IPS-11a (cell line): Measurements from ENCODE around the gene HDAC10.

Experiments
- H3K4me3 ChIP-seq: one replicate; pipeline ENCODE4 v1.5.1; 2013; ENCODE audit warnings: low read depth, low read length, control low read depth

HDAC10 gene

DNA sequence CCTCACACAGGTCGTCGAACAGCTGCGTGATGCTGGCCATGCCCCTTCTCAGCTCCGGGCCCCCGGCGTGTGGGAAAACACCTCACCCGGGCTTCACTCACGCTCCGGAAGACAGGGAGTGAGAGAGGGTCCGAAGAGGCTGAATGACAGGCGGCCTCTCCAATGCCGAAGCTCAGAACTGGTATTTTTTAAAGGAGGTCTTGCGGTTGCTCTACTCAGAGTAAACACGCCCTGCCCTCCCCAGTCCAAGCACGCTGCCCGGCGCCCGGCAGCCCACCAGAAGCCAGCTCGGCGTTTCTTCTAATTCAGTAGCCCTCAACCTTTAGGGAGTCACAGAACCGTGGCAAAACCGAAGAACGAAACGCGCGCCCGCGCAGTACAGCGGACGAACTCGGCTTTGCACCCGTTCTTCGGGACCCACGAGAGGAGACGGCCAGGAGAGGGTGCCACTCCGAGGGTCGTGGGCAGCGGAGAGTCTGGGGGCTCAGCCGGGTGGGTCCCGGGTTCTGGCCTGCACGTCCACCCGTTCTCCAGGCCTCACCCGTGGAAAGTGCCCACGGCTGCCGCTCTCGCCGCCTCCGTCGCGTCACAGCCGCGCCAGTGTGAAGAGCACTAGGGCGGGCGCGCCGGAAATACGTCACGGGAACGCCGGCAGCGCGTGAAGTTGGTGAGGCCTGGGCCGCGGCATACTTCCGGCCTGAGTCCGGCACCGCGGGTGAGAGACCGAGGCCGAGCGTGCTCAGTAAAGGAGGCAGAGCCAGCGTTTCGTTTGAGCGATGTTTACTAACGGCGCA, 6.4 kb downstream of the HDAC10 start, which contains the start of gene TUBGCP6:
Gene TUBGCP6 (minus strand): TSS at position 604 of the 794 bp plus-strand sequence. CDS start 564 bp downstream, at position 40.
- peak within 1 kb of the TSS; percentile 95 for H3K4me3 ChIP-seq

DNA sequence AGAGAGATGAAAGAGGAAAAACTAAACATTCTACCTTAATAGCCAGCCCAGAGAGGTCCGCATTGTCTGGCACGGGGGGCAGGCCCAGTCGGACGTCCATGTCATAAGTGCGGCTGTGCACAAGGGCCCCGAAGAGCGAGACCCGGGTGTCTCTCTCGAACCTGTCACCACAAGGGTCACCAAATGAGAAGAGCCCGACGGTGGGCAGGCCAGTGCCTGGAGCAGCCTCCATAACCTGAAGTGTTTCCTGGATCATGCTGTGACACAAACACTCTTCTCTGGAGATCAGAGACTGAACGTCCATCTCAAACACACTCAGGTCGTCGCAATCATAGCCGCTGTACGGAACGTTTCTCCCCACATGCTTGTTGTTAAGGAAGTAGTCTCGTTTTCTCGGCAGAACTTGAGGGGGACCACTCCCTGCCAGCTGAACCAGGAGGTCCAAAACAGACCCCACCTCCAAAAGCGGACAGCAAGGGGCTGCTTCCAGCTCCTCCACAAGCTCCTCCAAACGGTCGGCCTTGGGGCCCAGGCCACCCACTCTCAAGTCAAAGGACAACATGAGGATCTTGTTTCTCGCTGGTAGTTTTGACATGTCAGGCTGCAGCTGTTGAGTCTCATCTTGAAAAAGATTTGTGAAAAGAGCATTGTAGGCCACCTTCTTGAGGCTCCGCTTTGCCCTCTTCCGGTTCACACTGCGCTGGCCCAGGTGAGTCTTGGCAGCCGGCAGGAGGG, 7.2 kb downstream of the HDAC10 start:
- H3K4me3 ChIP-seq = peak overlapping the region; percentile 95

DNA sequence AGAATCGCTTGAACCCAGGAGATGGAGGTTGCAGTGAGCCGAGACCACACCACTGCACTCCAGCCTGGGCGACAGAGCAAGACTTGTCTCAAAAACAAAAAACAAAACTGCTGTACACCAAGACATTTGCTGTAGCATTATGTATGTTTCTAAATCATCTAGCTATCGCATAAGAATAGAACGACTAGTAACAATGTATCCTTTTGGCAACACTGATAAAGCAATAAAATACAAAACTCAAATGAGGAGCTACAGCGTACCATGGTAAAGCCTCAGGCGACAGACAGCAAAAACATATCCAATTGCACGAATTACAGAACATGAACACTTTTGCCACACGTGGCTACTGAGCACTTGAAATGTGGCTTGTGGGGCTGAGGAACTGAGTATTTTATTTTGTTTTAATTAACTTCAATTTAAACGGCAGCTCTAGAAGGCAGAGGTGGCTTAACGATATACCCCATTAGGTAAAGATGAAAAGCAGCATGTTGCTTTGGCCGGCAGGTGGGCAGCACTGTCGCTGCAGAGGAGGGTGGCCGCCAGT, 8.6 kb downstream of the HDAC10 start:
- no peak overlapping the region for H3K4me3 ChIP-seq

DNA sequence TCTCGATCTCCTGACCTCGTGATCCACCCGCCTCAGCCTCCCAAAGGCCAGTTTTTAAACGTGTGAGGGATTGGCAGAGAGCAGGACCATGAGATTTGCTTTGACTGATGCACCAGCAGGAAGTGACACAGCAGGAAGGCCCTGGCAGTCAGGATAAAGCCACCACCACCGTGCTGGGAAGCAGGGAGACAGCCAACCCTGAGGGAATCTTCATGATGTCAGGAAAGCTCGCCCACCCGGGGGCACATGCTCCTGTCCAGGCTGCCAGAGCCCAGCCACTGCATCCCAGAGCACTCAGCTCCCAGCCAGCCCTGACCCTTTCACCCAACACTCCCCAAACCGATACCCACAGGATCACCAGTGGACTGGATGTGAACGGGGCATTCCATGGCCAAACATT, 12.3 kb downstream of the HDAC10 start:
- no peak overlapping the region for H3K4me3 ChIP-seq

DNA sequence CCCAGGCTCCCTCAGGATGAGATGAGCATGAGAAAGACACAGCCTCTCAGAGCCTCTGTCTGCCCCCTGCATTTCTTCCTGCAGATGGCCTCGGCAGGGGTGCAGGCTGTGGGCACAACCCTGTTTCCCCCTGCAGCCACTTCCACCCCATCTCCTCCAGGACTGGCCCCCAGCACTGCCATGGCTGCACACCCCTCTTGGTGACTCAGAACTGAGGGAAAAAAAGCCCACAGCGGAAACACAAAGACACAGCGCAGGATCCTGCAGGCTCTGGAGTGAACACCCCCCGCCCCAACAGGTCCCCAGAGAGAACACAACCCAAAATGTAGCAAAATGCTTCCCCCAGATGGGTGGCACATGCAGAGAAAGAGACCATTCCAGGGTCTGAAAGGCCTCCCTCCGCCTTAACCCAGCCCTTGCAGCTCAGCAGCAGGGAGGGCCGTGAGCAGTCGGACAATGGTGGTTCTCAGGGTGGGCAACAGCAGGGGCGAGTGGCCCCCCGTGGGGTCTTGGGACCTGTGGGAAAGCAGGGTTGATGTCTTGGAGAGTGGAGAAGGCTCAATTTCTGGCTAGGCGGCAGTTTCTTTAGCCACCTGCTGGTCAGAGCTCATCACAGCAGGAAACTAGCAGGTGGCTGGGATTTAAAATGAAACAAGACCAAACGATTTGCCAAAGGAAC, 14.2 kb downstream of the HDAC10 start:
- no peak overlapping the region for H3K4me3 ChIP-seq

DNA sequence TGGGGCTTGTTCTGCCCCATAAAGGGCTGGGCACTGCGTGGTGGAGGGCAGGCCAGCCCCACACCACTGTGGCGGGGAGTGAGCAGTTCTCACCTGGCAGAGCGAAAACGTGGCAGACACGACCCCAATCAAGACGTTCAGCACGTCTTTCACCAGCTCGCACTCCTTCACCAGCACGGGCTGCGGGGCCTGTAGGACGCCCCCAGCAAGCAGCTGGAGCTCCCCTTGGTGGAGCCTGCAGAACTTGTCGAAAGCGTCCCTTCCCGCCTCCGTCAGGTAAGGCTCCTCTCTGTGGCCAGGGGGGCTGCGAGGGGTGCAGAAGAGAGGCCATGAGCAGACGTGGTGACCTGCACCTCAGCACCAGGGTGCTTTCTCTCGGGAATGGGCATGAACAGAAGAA, 17.8 kb downstream of the HDAC10 start:
- no peak overlapping the region for H3K4me3 ChIP-seq

DNA sequence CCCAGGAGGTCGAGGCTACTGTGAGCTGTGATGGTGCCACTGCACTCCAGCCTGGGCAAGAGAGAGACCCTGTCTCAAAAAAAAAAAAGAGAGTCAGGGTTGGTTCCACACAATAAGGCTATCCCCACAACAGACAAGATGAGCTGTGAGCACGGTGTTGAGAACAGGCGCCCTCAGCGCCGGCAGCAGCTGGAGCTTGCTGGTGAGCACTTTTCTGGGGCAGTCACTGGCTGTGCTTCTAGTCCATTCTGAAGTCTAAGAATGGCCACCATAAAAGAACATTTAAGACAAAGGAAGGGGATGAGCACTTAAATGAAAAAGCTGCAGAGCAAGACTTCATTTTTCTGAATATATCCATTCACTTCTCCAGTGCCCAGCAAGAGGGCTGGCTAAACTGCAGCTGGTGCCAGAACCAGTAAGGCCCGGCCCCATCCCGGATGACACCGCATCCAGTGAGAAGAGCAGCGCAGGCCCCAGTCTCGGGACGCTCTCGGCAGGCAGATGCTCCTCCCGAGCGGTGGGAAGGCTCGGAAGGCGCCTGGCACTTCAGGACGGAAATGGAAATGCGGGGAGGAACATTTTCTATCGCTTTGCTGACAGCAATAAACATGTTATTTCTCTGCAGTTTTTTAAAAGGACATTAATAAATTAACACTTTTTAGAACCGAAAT, 18.4 kb downstream of the HDAC10 start:
- no peak overlapping the region for H3K4me3 ChIP-seq

DNA sequence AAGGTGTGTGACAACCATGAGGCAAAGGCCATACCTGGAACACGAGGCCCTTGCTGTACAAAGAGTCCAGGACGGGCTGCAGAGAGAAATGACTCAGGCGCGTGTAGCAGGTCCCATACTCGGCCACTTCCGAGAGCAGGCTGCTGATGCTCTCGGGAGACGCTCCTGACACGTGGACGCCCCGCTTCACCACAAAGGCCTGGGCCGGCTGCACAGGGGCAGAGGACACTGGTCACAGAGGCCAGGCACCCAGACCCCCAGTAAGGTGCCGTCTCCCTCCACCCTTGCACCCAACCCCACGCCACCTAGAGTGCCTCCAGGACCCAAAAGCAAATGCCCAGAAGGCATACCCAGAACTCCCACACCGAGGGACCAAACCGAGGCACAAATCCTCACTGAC, 21.7 kb downstream of the HDAC10 start:
- H3K4me3 ChIP-seq = no peak overlapping the region

DNA sequence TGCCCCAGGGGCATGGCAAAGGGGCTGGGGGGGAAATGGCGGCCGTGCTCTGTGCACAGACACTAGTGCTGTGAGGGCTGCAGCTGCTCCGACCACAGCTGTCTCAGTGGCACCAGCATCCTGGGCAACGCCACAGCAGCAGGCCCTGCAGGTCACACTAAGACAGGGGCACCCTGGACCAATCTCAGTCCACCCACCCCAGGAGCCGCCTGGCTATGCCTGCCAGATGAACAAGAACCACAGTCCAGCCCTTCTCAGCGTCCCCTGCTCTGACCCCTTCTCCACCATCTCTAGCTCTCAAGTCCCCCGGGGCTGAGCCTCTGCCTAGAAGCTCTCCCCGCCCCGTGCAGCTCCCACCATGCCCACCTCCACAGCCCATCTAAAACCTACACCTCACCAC, 22.7 kb downstream of the HDAC10 start:
- H3K4me3 ChIP-seq = no peak overlapping the region

DNA sequence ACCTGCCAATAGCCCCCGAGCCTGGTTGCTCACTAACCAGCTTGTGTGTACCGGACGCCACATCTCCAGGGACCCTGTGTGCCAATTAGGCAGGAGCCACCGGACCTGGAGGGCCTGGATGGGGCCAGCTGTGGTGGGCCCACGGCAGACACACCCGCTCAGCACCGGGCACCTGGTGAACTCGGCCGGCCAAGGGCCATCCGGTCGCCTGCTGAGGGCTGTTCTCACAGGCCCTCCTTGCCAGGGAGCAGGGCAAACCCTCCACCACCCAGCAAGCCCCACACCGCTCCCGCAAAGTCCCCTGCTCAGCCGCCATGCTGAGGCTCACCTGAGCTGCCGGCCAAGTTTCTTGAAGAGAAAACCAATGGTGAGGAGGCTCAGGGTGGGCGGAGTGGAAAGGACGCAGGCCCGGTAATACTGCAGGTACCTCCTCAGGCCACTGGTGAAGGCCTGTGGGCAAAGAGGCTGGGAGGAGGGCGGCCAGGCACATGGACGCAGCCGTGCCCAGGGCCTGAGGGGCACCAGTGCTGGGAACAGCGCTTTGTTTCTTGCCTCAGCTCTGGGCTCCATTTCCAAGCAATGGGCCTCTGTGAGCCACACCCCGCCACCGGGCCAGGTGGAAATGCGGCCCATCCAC, 23.4 kb downstream of the HDAC10 start:
- no peak overlapping the region for H3K4me3 ChIP-seq

DNA sequence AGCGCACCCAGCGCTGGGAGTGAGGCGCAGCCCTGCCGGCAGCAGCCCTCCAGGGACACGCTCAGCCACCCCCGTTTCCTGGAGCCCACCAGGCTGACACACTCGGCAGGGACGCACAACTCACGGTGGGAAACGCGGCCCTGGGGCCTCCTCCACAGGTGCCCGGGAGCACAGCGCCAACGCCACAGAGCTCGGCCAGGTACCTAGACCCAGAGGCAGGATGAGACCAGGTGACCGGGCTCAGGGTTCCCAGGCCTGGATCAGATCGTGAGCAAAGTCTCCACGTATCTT, 24.2 kb downstream of the HDAC10 start:
- H3K4me3 ChIP-seq = no peak overlapping the region

DNA sequence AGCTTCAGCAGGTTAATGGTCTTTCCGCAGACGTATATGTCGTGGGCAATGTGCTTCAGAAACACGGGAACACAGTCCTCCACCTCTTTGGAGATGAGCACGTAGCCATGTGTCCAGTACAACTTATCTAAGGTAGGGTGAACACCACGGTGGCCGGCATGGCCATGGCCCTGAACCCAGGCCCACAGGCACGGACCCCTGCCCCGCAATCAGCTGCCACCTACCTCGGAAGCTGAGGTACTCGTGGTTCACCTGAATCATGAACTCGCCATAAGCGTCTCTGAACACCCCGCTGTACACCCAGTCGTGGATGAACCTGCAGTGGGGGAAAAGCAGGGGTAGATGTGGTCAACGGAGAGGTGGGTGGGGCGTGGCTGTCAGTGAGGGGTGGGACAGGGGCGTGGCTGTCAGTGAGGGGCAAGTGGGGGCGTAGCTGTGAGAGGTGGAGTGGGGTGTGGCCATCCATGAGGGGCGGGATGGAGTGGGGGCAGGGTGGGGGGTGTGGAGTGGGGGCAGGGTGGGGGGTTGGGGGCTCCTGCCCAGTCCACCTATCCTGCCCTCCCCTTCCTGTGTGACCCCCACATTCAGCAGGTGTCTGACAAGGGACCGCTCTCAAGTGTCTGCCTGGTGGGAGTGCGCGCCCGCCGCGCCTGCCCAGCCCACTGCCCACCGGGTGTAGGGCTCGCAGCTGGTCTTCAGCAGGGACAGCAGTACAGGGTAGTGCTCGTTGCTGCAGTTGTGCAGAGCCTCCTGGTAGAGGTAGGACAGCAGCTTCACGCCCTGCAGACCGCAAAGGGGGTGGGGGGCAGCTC, 24.8 kb downstream of the HDAC10 start:
- H3K4me3 ChIP-seq = no peak overlapping the region

DNA sequence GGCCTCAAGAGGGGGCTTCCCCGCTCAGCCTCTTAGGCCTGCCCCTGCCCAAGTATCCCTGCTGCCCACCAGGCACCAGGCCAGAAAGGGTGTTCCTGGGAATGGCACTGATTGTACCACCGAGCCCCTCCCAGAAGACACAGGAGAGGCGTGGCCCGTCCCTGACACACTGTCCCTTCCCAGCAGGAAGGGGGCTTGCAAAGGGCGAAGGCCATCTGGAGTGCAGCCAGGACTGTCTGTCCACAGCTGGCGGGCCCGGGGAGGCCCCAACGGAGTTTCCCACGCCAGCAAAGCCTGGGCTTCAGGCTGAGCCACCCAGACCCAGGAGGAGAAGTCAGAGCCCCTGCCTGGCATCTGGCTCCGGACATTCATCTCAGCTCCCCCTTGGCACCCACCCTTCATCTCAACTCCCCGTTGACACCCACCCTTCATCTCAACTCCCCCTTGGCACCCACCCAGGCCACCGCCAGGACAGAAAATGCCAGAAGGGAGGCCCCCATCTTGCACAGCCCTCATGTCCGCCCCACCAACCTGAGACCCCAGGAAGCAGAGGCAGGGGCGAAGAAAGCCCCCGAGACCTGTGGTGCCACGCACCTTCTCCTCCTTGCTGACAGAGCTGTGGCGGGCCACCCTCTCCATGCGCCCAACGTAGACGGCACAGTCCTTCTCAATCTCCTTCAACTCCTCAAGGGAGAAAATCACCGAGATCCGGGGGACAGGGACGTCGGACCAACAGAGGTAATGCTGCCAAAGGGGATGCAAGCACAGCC, 25.7 kb downstream of the HDAC10 start:
- no peak overlapping the region for H3K4me3 ChIP-seq

DNA sequence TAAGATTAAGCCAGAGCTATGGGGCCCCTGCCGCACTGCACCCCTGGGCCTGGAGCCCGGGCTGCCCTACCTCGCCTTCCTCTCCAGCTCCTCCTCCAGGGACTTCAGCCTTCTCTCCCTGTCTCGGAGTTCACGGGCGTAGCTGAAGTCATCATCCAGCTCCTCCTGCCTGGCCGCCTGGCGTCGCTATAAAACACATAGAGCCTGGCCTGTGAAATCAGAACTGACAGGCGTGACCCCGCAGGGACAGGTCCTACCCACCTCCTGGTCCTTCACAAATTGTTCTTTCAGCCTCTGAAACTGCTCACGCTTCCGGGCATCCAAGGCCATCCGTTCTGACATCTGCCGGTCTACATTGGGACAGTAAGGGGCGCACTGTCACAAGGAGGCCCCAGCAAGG, 27.0 kb downstream of the HDAC10 start:
- no peak overlapping the region for H3K4me3 ChIP-seq

DNA sequence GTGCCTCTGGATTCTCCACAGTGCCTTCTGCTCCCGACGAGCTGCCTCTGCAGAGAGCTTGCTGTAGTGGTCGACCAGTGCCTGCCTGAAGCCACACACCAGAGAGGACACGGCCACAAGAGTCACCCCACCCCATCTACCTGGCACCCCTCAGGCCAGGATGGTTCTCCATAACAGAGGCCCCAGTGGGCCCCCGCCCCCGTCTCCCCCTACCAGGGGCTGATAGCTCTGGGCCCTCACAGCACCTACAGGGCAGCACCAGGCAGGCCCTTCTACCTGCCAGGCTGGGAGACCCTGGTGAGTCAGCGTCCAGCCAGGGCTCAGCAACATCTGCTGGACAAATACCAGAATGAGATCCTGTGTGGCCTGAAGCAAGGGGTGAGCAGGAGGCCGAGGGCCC, 28.6 kb downstream of the HDAC10 start:
- H3K4me3 ChIP-seq = no peak overlapping the region

DNA sequence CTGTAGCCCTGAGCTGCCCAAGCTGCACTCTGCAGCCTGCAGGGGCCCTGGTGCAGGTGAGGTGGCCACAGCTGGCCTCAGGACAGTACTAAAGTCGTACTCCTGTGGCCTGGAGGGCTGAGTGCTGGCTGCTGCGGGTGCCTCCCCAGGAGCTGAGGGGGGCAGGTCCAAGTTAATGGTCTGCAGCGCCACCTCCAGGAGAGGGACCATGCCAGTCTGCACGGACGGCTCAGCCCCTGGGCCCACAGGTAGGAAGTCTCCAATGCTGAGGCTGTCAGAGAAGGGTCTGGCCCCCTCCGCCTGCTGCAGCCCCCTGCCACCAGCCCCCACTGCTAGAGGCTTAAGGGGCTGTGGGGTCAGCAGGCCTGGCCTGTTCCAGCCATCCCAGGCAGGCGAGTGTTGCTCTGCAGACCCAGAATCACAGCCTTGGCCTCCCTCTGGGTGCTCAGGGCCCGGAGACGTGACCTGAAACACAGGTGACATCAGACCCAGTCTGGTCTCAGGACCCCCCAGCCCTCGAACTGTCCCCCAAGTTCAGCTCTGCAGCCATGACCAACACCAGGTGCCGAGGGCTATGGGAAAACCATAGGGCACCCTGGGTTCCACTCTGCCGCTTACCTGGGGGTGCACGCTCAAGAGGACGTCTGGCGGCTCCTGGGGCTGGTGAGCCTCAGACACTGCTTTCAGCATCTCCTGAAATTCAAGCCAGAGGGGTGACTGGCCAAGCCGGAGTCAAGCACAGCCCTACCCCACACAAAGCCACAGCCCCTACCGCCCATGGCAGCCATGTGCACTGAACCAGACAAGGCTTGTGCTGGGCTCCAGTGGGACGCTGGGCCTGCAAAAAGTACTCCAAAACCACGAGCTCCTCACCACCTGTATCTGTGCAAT, 29.4 kb downstream of the HDAC10 start:
- no peak overlapping the region for H3K4me3 ChIP-seq

DNA sequence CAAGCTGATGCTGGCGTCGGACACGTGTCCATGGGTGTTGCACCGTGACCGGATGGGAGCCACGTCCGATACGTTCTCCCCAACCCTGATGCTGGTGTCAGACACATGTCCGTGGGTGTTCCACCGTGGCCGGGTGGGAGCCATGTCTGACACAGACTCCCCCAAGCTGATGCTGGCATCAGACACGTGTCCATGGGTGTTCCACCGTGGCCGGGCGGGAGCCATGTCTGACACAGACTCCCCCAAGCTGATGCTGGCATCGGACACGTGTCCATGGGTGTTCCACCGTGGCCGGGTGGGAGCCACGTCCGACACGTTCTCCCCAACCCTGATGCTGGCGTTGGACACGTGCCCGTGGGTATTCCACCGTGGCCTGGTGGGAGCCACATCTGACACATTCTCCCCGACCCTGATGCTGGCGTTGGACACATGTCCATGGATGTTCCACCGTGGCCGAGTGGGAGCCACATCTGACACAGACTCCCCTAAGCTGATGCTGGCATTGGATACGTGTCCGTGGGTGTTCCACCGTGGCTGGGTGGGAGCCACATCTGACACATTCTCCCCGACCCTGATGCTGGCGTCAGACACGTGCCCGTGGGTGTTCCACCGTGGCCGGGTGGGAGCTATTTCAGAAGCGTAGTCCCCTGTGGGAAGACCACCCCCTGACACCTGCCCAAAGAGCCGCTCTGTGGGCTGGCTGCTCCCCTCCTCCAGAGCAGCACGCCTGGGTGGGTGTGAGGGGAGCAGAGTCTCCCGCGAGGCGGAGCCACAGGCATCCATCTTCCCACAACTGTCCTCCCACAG, 30.3 kb downstream of the HDAC10 start:
- H3K4me3 ChIP-seq = no peak overlapping the region
